Suprapubic skin (tissue), 4 donors: ENCODE measurements around the gene PIK3AP1. TPM values are rescaled to one million over a fixed set of nuclear protein-coding genes. Genes with fewer than 3 reads are reported as not detected.

Experiments used
- DNase-seq, 2 donors: peaks; one replicate each; pipeline ENCODE4 v3.0.0-alpha.2; 2019; ENCODE audit warnings: low spot score in 2 of 2
- H3K27ac ChIP-seq: fragments of 200-600 bp; sonication (generic); one replicate; pipeline ENCODE4 v1.5.1; 2019
- H3K27me3 ChIP-seq: fragments of 200-600 bp; sonication (generic); one replicate; pipeline ENCODE4 v1.5.1; 2019
- H3K36me3 ChIP-seq: fragments of 200-600 bp; sonication (generic); one replicate; pipeline ENCODE4 v1.5.1; 2019
- H3K4me1 ChIP-seq: fragments of 200-600 bp; sonication (generic); one replicate; pipeline ENCODE4 v1.5.1; 2019
- H3K4me3 ChIP-seq: fragments of 200-600 bp; sonication (generic); one replicate; pipeline ENCODE4 v1.5.1; 2019; ENCODE audit warnings: mild to moderate bottlenecking
- H3K9me3 ChIP-seq: fragments of 200-600 bp; sonication (generic); one replicate; pipeline ENCODE4 v1.5.1; 2019
- EP300 ChIP-seq: sonication (generic); formaldehyde crosslinking; IDR thresholded peaks from one replicate; pipeline ENCODE4 v1.6.1; 2017; ENCODE audit warnings: antibody characterized with exemption
- POLR2A ChIP-seq, 2 donors: fragments of 450-650 bp; IDR thresholded peaks; one replicate each; pipeline ENCODE4 v1.6.1; 2017; ENCODE audit warnings: antibody characterized with exemption in 2 of 2, mild to moderate bottlenecking in 2 of 2, moderate library complexity in 2 of 2
- POLR2AphosphoS5 ChIP-seq, 3 donors: sonication (generic); formaldehyde crosslinking; IDR thresholded peaks; one replicate each; pipeline ENCODE4 v1.6.1; 2017; ENCODE audit warnings: antibody characterized with exemption in 3 of 3
- WGBS: methylation state at CpG from one replicate; pipeline ENCODE4 v1.1.5; 2018; 5-methylcytosine and 5-hydroxymethylcytosine counted together
- total RNA-seq, 4 donors: library from RNA; depleted of rRNA; stranded (reverse); fragments of >200 nt; gene quantifications; one replicate each; pipeline ENCODE4 v1.1.0, GENCODE V29; 2016
- TF ChIP-seq, protein P1 (sequence below), 2 donors: fragments of 200-600 bp in 1 of 2; fragments of 450-650 bp in 1 of 2; sonication (generic) in 1 of 2; IDR thresholded peaks; one replicate each; pipeline ENCODE4 v1.5.1; 2016 to 2019; ENCODE audit warnings: antibody characterized with exemption in 2 of 2, mild to moderate bottlenecking in 1 of 2, moderate library complexity in 1 of 2

The PIK3AP1 gene
- total RNA-seq, 4 donors from 2014 or later: 2.2 to 5.6 (median 4.0) TPM

GRCh38 chr10:96647466-96647865 lies 72.8 kb downstream of the PIK3AP1 start:
- TF ChIP-seq POLR2AphosphoS5 (IDR thresholded peaks at IDR 0.05) (no peak), POLR2A (IDR thresholded peaks at IDR 0.05) (no peak), EP300 (no peak)
- H3K27ac ChIP-seq: no peak overlapping the region
- H3K36me3 ChIP-seq: no peaks in the 10 kb centered on the region
- DNase-seq: no peak
- no peaks in the 10 kb centered on the region for H3K4me1 ChIP-seq
- H3K27me3 ChIP-seq: no peaks in the 10 kb centered on the region
- H3K4me3 ChIP-seq: no peak overlapping the region
- H3K9me3 ChIP-seq: no peaks in the 10 kb centered on the region
- WGBS: 38% methylated on average over 6 of the region's 6 CpGs

GRCh38 chr10:96646751-96647166 lies 73.6 kb downstream of the PIK3AP1 start:
- no peak overlapping the region for H3K27ac ChIP-seq
- 79% methylated on average over 3 of the region's 3 CpGs for WGBS

GRCh38 chr10:96646301-96646700 lies 74.0 kb downstream of the PIK3AP1 start:
- no peak for TF ChIP-seq POLR2AphosphoS5 (IDR thresholded peaks at IDR 0.05)
- TF ChIP-seq, protein P1, sequence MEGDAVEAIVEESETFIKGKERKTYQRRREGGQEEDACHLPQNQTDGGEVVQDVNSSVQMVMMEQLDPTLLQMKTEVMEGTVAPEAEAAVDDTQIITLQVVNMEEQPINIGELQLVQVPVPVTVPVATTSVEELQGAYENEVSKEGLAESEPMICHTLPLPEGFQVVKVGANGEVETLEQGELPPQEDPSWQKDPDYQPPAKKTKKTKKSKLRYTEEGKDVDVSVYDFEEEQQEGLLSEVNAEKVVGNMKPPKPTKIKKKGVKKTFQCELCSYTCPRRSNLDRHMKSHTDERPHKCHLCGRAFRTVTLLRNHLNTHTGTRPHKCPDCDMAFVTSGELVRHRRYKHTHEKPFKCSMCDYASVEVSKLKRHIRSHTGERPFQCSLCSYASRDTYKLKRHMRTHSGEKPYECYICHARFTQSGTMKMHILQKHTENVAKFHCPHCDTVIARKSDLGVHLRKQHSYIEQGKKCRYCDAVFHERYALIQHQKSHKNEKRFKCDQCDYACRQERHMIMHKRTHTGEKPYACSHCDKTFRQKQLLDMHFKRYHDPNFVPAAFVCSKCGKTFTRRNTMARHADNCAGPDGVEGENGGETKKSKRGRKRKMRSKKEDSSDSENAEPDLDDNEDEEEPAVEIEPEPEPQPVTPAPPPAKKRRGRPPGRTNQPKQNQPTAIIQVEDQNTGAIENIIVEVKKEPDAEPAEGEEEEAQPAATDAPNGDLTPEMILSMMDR (IDR thresholded peaks at IDR 0.05): no peak
- no peak for TF ChIP-seq EP300
- TF ChIP-seq POLR2A (IDR thresholded peaks at IDR 0.05): no peak
- H3K9me3 ChIP-seq: no peaks in the 10 kb centered on the region
- 68% methylated on average over 4 of the region's 4 CpGs for WGBS

More at GRCh38 chr10:96646751-96647166, 73.6 kb downstream of the PIK3AP1 start:
- DNase-seq: no peak
- no peaks in the 10 kb centered on the region for H3K36me3 ChIP-seq
- no peaks in the 10 kb centered on the region for H3K9me3 ChIP-seq
- TF ChIP-seq, protein P1 (IDR thresholded peaks at IDR 0.05): no peak
- TF ChIP-seq EP300: no peak
- no peak for TF ChIP-seq POLR2AphosphoS5 (IDR thresholded peaks at IDR 0.05)
- TF ChIP-seq POLR2A (IDR thresholded peaks at IDR 0.05): no peak
- H3K4me1 ChIP-seq: no peaks in the 10 kb centered on the region
- no peak overlapping the region for H3K4me3 ChIP-seq
- no peaks in the 10 kb centered on the region for H3K27me3 ChIP-seq

DNA sequence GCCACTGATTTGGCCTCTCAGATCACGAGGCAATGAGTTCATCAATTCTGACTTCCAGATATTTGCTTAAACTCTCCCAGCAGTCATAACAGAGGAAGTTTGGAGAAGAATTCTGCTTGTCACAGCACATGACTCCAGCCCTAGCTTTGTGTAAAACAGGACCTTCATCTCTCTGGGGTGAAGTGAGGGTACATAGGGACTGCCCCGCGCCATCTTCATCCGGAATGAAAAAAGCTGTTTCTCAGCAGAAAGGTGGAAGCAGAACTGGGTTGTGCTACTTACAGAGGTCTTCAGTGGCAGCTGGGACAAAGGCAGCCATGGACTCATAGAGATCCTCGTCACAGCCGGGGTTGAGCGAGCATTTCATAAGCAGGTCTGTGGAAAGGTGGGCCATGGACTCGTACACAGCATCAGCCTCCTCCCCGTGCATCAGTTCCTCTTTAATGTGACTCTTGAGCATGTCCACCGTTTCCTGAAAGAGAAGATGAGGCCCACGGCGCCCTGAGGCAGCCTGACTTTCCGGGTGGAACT lies 75.1 kb downstream of the PIK3AP1 start:
- Histone ChIP-seq H3K36me3 (no peaks in the 10 kb centered on the region), H3K9me3 (no peaks in the 10 kb centered on the region), H3K4me3 (no peak overlapping the region), H3K27ac (no peak overlapping the region), H3K27me3 (no peaks in the 10 kb centered on the region), H3K4me1 (no peaks in the 10 kb centered on the region)
- TF ChIP-seq, protein P1 (IDR thresholded peaks at IDR 0.05): no peak
- TF ChIP-seq EP300 (no peak), POLR2A (IDR thresholded peaks at IDR 0.05) (no peak), POLR2AphosphoS5 (IDR thresholded peaks at IDR 0.05) (no peak)
- 71% methylated on average over 11 of the region's 13 CpGs for WGBS
- DNase-seq: no peak

More at GRCh38 chr10:96646301-96646700, 74.0 kb downstream of the PIK3AP1 start:
- H3K27me3 ChIP-seq: no peaks in the 10 kb centered on the region
- H3K4me1 ChIP-seq: no peaks in the 10 kb centered on the region
- no peaks in the 10 kb centered on the region for H3K36me3 ChIP-seq
- no peak overlapping the region for H3K27ac ChIP-seq
- DNase-seq: no peak
- H3K4me3 ChIP-seq: no peak overlapping the region

- no peaks in the 10 kb centered on the region for H3K36me3 ChIP-seq
- no peak overlapping the region for H3K4me3 ChIP-seq
- H3K27me3 ChIP-seq: no peaks in the 10 kb centered on the region
- 85% methylated on average over 9 of the region's 9 CpGs for WGBS
- no peaks in the 10 kb centered on the region for H3K4me1 ChIP-seq
- no peak for DNase-seq
- no peak for TF ChIP-seq POLR2AphosphoS5 (IDR thresholded peaks at IDR 0.05)
- TF ChIP-seq, protein P1 (IDR thresholded peaks at IDR 0.05): no peak
- TF ChIP-seq EP300: no peak
- no peak for TF ChIP-seq POLR2A (IDR thresholded peaks at IDR 0.05)
- no peak overlapping the region for H3K27ac ChIP-seq
- no peaks in the 10 kb centered on the region for H3K9me3 ChIP-seq
Measured at GRCh38 chr10:96643920-96644319, 76.4 kb downstream of the PIK3AP1 start.

- Histone ChIP-seq H3K27ac (no peak overlapping the region), H3K27me3 (no peaks in the 10 kb centered on the region), H3K4me3 (no peak overlapping the region), H3K4me1 (no peaks in the 10 kb centered on the region), H3K36me3 (no peaks in the 10 kb centered on the region), H3K9me3 (no peaks in the 10 kb centered on the region)
- 38% methylated on average over 4 of the region's 4 CpGs for WGBS
- DNase-seq: peak in 1 of 2 donors; percentile 74
- TF ChIP-seq POLR2AphosphoS5 (IDR thresholded peaks at IDR 0.05) (no peak), POLR2A (IDR thresholded peaks at IDR 0.05) (no peak), EP300 (no peak)
- TF ChIP-seq, protein P1 (IDR thresholded peaks at IDR 0.05): no peak
Measured at GRCh38 chr10:96642973-96643372, 77.3 kb downstream of the PIK3AP1 start.
